ENCODE measurements around the gene TANC1. TPM values are rescaled to one million over a fixed set of nuclear protein-coding genes. Genes with fewer than 3 reads are reported as not detected.
A peak's percentile ranks its signal among the peaks of the same experiment; 100 is the strongest.

Gene TANC1
- total and polyA plus RNA-seq, 2 donors (not counting 3 experiments of a cell fraction or from before 2014, with no cell fraction given): 58.9 to 99.4 TPM

DNA sequence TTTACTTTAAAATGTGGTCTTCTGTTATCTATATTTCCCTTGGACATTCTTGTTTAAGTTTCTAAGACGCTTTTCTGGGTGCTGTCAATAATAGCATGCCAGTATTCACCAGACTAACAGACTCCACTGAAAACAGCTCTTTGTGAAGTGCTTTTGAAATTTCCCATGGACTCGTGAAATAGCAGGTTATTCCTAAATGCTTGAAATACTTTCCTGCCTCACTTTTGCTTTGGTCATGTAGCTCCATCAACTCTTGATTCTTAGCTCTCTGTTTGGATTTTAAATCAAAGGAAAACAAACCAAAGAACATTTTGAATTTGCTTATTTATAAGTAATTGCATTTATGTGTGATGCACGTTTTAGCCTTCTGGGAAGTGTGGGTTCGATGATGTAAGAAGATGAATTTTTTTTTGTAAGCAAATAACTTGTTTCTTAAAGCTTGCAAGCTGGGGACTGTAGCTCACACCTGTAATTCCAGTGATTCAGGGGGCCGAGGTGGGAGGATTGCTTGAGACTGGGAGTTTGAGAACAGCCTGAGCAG is 170.3 kb downstream of the TANC1 start:
- H3K36me3 ChIP-seq (ENCODE audit: control insufficient read depth in 2 of 2, extremely low read depth in 1 of 2, insufficient read depth in 2 of 2, low read length in 2 of 2): peaks cover 0 to 5% of the 10 kb centered on the region in 2 experiments
- CTCF ChIA-PET: interaction anchor here (0.7 to 7.2 kb wide), 5 partner anchors 11 to 45 kb away, joined by 3 to 65 read pairs (median 11); no protein-coding TSS in a partner anchor
- dilution Hi-C loops (cut with MboI; ENCODE audit: extremely low pct_ligation_motif_present, low sequenced_read_pairs): no loop called here
- peak overlapping the region; percentile 9 for H3K4me2 ChIP-seq (ENCODE audit: insufficient read depth, low read length)
- FAIRE-seq (no peak), DNase-seq (ENCODE audit: low read depth, low spot score) (no peak)
- POLR2A ChIA-PET: interaction anchor here (0.7 kb wide), 1 partner anchor 14 kb away, joined by 4 read pairs; no protein-coding TSS in a partner anchor
- TF ChIP-seq, protein P1, sequence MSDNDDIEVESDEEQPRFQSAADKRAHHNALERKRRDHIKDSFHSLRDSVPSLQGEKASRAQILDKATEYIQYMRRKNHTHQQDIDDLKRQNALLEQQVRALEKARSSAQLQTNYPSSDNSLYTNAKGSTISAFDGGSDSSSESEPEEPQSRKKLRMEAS (IDR thresholded peaks at IDR 0.05; ENCODE audit: insufficient read depth, insufficient read length): no peak
- no peak for TF ChIP-seq POLR2A (IDR thresholded peaks at IDR 0.05; ENCODE audit: low read depth, low read length)
- no peak for TF ChIP-seq FOS (IDR thresholded peaks at IDR 0.05; ENCODE audit: borderline replicate concordance, insufficient read depth, low read length)
- no peak for TF ChIP-seq POLR2AphosphoS5 (IDR thresholded peaks at IDR 0.05; ENCODE audit: insufficient read depth, low read depth, low read length)
- TF ChIP-seq EZH2 (IDR thresholded peaks at IDR 0.05; ENCODE audit: borderline replicate concordance, low read depth, low read length, severe bottlenecking): no peak
- no peak for TF ChIP-seq JUN (IDR thresholded peaks at IDR 0.05; ENCODE audit: borderline replicate concordance, insufficient read depth, insufficient read length, low read depth)
- no peak for TF ChIP-seq MYC (IDR thresholded peaks at IDR 0.05; ENCODE audit: low read depth, low read length)
- TF ChIP-seq, protein P2, sequence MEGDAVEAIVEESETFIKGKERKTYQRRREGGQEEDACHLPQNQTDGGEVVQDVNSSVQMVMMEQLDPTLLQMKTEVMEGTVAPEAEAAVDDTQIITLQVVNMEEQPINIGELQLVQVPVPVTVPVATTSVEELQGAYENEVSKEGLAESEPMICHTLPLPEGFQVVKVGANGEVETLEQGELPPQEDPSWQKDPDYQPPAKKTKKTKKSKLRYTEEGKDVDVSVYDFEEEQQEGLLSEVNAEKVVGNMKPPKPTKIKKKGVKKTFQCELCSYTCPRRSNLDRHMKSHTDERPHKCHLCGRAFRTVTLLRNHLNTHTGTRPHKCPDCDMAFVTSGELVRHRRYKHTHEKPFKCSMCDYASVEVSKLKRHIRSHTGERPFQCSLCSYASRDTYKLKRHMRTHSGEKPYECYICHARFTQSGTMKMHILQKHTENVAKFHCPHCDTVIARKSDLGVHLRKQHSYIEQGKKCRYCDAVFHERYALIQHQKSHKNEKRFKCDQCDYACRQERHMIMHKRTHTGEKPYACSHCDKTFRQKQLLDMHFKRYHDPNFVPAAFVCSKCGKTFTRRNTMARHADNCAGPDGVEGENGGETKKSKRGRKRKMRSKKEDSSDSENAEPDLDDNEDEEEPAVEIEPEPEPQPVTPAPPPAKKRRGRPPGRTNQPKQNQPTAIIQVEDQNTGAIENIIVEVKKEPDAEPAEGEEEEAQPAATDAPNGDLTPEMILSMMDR (IDR thresholded peaks at IDR 0.05; ENCODE audit: extremely low read depth in 1 of 2, insufficient read depth in 1 of 2, low read depth in 1 of 2, low read length in 2 of 2): no peak
- TF ChIP-seq GATA2 (IDR thresholded peaks at IDR 0.05; ENCODE audit: insufficient read depth, insufficient read length, low read depth, low read length): no peak
- H3K79me2 ChIP-seq (ENCODE audit: control insufficient read depth, insufficient read depth, low read length): peaks cover 30% of the 10 kb centered on the region
- H2AFZ ChIP-seq (ENCODE audit: low read depth, low read length): no peak overlapping the region
- H3K27ac ChIP-seq (ENCODE audit: insufficient read depth, low read depth, low read length): peak overlapping the region; percentile 93
- peaks cover 71% of the 10 kb centered on the region for H3K4me1 ChIP-seq (ENCODE audit: control insufficient read depth, extremely low read depth, insufficient read depth, low read length)
- BruUV-seq (replicated peaks): no TSS peak
- intact Hi-C loops (cut with micrococcal nuclease): loop anchor here (5.0 kb wide), 1 partner anchor 574 kb away; the partner anchor contains the start of gene MARCHF7
- no peaks in the 10 kb centered on the region for H3K9me3 ChIP-seq (replicated peaks; ENCODE audit: control insufficient read depth, insufficient read depth, low read length)
- H4K20me1 ChIP-seq (replicated peaks; ENCODE audit: control insufficient read depth, extremely low read depth, insufficient read depth, low read length): no peaks in the 10 kb centered on the region
- H3K4me3 ChIP-seq (replicated peaks in 1 of 3; ENCODE audit: insufficient read depth in 1 of 3, low read depth in 1 of 3, low read length in 3 of 3): no peak overlapping the region
- no peak overlapping the region for H3K9ac ChIP-seq (replicated peaks; ENCODE audit: extremely low read depth, insufficient read depth, low read length)
- H3K9me1 ChIP-seq (replicated peaks; ENCODE audit: control insufficient read depth, extremely low read depth, insufficient read depth, low read length): no peaks in the 10 kb centered on the region
- H3K27me3 ChIP-seq (ENCODE audit: control insufficient read depth in 2 of 2, insufficient read depth in 2 of 2, low read length in 2 of 2): no peaks in the 10 kb centered on the region
